ENCODE data around the gene SPTLC2. TPM values are rescaled to one million over a fixed set of nuclear protein-coding genes. Genes with fewer than 3 reads are reported as not detected.
"Not testable (repeated sequence)": the region's sequence is repeated elsewhere in the genome, so short reads cannot be mapped to it uniquely, and the experiment has no call there.

Gene SPTLC2
- total RNA-seq, 4 donors from 2014 or later, result 21.6 to 35.5 (median 29.8) TPM

GRCh38 chr14:77529963-77530362 lies 86.5 kb downstream of the SPTLC2 start:
- H3K4me3 ChIP-seq, result no peak overlapping the region
- H3K9me3 ChIP-seq, result no peaks in the 10 kb centered on the region
- no peak overlapping the region for H3K27ac ChIP-seq
- TF ChIP-seq, protein P1, sequence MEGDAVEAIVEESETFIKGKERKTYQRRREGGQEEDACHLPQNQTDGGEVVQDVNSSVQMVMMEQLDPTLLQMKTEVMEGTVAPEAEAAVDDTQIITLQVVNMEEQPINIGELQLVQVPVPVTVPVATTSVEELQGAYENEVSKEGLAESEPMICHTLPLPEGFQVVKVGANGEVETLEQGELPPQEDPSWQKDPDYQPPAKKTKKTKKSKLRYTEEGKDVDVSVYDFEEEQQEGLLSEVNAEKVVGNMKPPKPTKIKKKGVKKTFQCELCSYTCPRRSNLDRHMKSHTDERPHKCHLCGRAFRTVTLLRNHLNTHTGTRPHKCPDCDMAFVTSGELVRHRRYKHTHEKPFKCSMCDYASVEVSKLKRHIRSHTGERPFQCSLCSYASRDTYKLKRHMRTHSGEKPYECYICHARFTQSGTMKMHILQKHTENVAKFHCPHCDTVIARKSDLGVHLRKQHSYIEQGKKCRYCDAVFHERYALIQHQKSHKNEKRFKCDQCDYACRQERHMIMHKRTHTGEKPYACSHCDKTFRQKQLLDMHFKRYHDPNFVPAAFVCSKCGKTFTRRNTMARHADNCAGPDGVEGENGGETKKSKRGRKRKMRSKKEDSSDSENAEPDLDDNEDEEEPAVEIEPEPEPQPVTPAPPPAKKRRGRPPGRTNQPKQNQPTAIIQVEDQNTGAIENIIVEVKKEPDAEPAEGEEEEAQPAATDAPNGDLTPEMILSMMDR (IDR thresholded peaks at IDR 0.05), result no peak
- no peak for TF ChIP-seq POLR2A (IDR thresholded peaks at IDR 0.05)
- DNase-seq, result no peak
- no peaks in the 10 kb centered on the region for H3K4me1 ChIP-seq
- no peaks in the 10 kb centered on the region for H3K27me3 ChIP-seq
- peaks cover 0 to 4% (median 0%) of the 10 kb centered on the region in 3 donors for H3K36me3 ChIP-seq

- Histone ChIP-seq H3K27ac (no peak overlapping the region), H3K4me3 (no peak overlapping the region), H3K4me1 (no peaks in the 10 kb centered on the region), H3K27me3 (no peaks in the 10 kb centered on the region), H3K36me3 (peaks cover 0 to 4% (median 0%) of the 10 kb centered on the region in 3 donors), H3K9me3 (no peaks in the 10 kb centered on the region)
- DNase-seq, result no peak
- no peak for TF ChIP-seq POLR2A (IDR thresholded peaks at IDR 0.05)
- TF ChIP-seq, protein P1 (IDR thresholded peaks at IDR 0.05), result no peak
Observed at GRCh38 chr14:77529213-77529612, 87.2 kb downstream of the SPTLC2 start.

DNA sequence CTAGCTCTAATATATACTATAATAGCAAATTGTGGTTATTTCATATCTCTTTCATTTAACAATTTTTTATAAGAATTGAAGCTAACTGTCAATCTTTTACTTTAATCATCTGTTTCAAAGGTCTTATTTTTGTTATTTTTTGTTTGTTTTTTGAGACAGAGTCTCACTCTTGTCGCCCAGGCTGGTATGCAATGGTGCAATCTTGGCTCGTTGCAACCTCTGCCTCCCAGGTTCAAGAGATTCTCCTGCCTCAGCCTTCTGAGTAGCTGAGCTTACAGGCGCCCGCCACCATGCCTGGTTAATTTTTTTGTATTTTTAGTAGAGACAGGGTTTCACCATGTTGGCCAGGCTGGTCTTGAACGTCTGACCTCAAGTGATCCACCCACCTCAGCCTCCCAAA lies 87.7 kb downstream of the SPTLC2 start:
- not testable (repeated sequence) for DNase-seq, H3K27ac ChIP-seq, H3K27me3 ChIP-seq, H3K36me3 ChIP-seq, H3K4me1 ChIP-seq, H3K4me3 ChIP-seq, H3K9me3 ChIP-seq

GRCh38 chr14:77526266-77526665 lies 90.2 kb downstream of the SPTLC2 start:
- DNase-seq, result no peak
- Histone ChIP-seq H3K27me3 (no peaks in the 10 kb centered on the region), H3K4me1 (no peaks in the 10 kb centered on the region), H3K36me3 (peaks cover 0 to 15% (median 0%) of the 10 kb centered on the region in 3 donors), H3K4me3 (no peak overlapping the region), H3K9me3 (no peaks in the 10 kb centered on the region), H3K27ac (no peak overlapping the region)
- TF ChIP-seq POLR2A (IDR thresholded peaks at IDR 0.05), result no peak
- TF ChIP-seq, protein P1 (IDR thresholded peaks at IDR 0.05), result no peak

GRCh38 chr14:77524536-77524935 lies 91.9 kb downstream of the SPTLC2 start:
- Histone ChIP-seq H3K4me3 (no peak overlapping the region), H3K36me3 (peaks cover 0 to 27% (median 0%) of the 10 kb centered on the region in 3 donors), H3K9me3 (no peaks in the 10 kb centered on the region), H3K27ac (no peak overlapping the region), H3K4me1 (no peaks in the 10 kb centered on the region), H3K27me3 (no peaks in the 10 kb centered on the region)
- no peak for DNase-seq
- TF ChIP-seq, protein P1 (IDR thresholded peaks at IDR 0.05), result no peak
- no peak for TF ChIP-seq POLR2A (IDR thresholded peaks at IDR 0.05)

GRCh38 chr14:77523109-77523508 lies 93.3 kb downstream of the SPTLC2 start:
- no peak for DNase-seq
- Histone ChIP-seq H3K4me3 (no peak overlapping the region), H3K27ac (no peak overlapping the region), H3K4me1 (no peaks in the 10 kb centered on the region), H3K36me3 (peaks cover 0 to 41% (median 0%) of the 10 kb centered on the region in 3 donors), H3K9me3 (no peaks in the 10 kb centered on the region), H3K27me3 (no peaks in the 10 kb centered on the region)
- no peak for TF ChIP-seq POLR2A (IDR thresholded peaks at IDR 0.05)
- TF ChIP-seq, protein P1 (IDR thresholded peaks at IDR 0.05), result no peak
